Astrocyte (in vitro differentiated cells and primary cell): ENCODE data around the gene HPN. TPM values are rescaled to one million over a fixed set of nuclear protein-coding genes. Genes with fewer than 3 reads are reported as not detected.

ENCODE experiments used
- DNase-seq: peaks from one replicate; pipeline ENCODE4 v3.0.0-alpha.2; 2010; ENCODE audit warnings: low read depth
- FAIRE-seq: peaks from 2 replicates; lab custom pipeline; 2011; peaks lifted over from hg19 to GRCh38; lab: Jason Lieb, UNC
- H2AFZ ChIP-seq: 2 replicates; pipeline ENCODE4 v1.6.0; 2012; ENCODE audit warnings: low read depth, low read length, inconsistent platforms
- H3K27ac ChIP-seq: 2 replicates; pipeline ENCODE4 v1.5.1; 2011; ENCODE audit warnings: low read depth, low read length, inconsistent platforms
- H3K27me3 ChIP-seq: 2 replicates; pipeline ENCODE4 v1.6.0; 2011; ENCODE audit warnings: low read length, inconsistent platforms; ENCODE audit not compliant: insufficient read depth
- H3K36me3 ChIP-seq: 2 replicates; pipeline ENCODE4 v1.5.1; 2011; ENCODE audit warnings: low read length, inconsistent platforms; ENCODE audit not compliant: insufficient read depth
- H3K4me1 ChIP-seq: 2 replicates; pipeline ENCODE4 v1.5.1; 2011; ENCODE audit warnings: low read length, inconsistent platforms; ENCODE audit not compliant: insufficient read depth
- H3K4me2 ChIP-seq: 2 replicates; pipeline ENCODE4 v1.6.0; 2012; ENCODE audit warnings: low read length, inconsistent platforms
- H3K4me3 ChIP-seq: 2 replicates; pipeline ENCODE4 v1.5.1; 2011; ENCODE audit warnings: low read depth, mild to moderate bottlenecking, low read length, inconsistent platforms; ENCODE audit not compliant: insufficient read depth
- H3K79me2 ChIP-seq: 2 replicates; pipeline ENCODE4 v1.6.0; 2012; ENCODE audit warnings: mild to moderate bottlenecking, low read length, inconsistent platforms; ENCODE audit not compliant: insufficient read depth
- H3K9ac ChIP-seq: 2 replicates; pipeline ENCODE4 v1.6.0; 2012; ENCODE audit warnings: mild to moderate bottlenecking, low read length, inconsistent platforms
- H3K9me3 ChIP-seq: 2 replicates; pipeline ENCODE4 v1.5.1; 2012; ENCODE audit warnings: low read depth, mild to moderate bottlenecking, low read length, inconsistent platforms; ENCODE audit not compliant: insufficient read depth
- H4K20me1 ChIP-seq: 2 replicates; pipeline ENCODE4 v1.6.0; 2012; ENCODE audit warnings: low read length, inconsistent platforms; ENCODE audit not compliant: insufficient read depth
- H3K27ac Mint-ChIP-seq: one replicate; pipeline ENCODE4 v1.8.0; 2021; ENCODE audit warnings: mild to moderate bottlenecking, mixed read lengths; ENCODE audit not compliant: unreplicated experiment
- H3K27me3 Mint-ChIP-seq: one replicate; pipeline ENCODE4 v1.8.0; 2021; ENCODE audit warnings: low read depth, mixed read lengths; ENCODE audit not compliant: unreplicated experiment
- H3K36me3 Mint-ChIP-seq: one replicate; pipeline ENCODE4 v1.8.0; 2021; ENCODE audit warnings: low read depth, mixed read lengths; ENCODE audit not compliant: unreplicated experiment
- H3K4me1 Mint-ChIP-seq: one replicate; pipeline ENCODE4 v1.8.0; 2021; ENCODE audit warnings: low read depth, mixed read lengths; ENCODE audit not compliant: unreplicated experiment
- H3K4me3 Mint-ChIP-seq: one replicate; pipeline ENCODE4 v1.8.0; 2021; ENCODE audit warnings: mild to moderate bottlenecking, moderate library complexity, mixed read lengths; ENCODE audit not compliant: unreplicated experiment
- H3K9me3 Mint-ChIP-seq: one replicate; pipeline ENCODE4 v1.8.0; 2021; ENCODE audit warnings: mild to moderate bottlenecking, mixed read lengths; ENCODE audit not compliant: unreplicated experiment
- CTCF ChIP-seq: IDR thresholded peaks from 2 replicates; pipeline ENCODE4 v1.5.1; 2011; ENCODE audit warnings: low read depth, mild to moderate bottlenecking, inconsistent platforms, low read length, moderate library complexity; ENCODE audit not compliant: insufficient read depth
- EZH2 ChIP-seq: IDR thresholded peaks from 2 replicates; pipeline ENCODE4 v1.6.1; 2012; ENCODE audit warnings: mild to moderate bottlenecking, low read length, inconsistent platforms; ENCODE audit not compliant: insufficient read depth
- total RNA-seq: library from RNA; stranded (reverse); gene quantifications from 2 replicates; pipeline ENCODE4 v1.2.1, GENCODE V29; 2021

Gene HPN
- total RNA-seq, 1 donor from 2014 or later: 0.73 TPM

- no peak overlapping the region for H3K27ac ChIP-seq
- no peak overlapping the region for H3K4me3 ChIP-seq
- H3K27ac Mint-ChIP-seq: no peak overlapping the region
- DNase-seq (peak; percentile 54), FAIRE-seq (no peak)
- H3K27me3 ChIP-seq: no peaks in the 10 kb centered on the region
- H3K4me1 Mint-ChIP-seq: no peaks in the 10 kb centered on the region
- no peak for TF ChIP-seq CTCF
- TF ChIP-seq EZH2: no peak
- H4K20me1 ChIP-seq: peaks cover 27% of the 10 kb centered on the region
- no peaks in the 10 kb centered on the region for H3K4me1 ChIP-seq
- no peak overlapping the region for H2AFZ ChIP-seq
- H3K79me2 ChIP-seq: no peaks in the 10 kb centered on the region
- H3K36me3 Mint-ChIP-seq: peaks cover 36% of the 10 kb centered on the region
- H3K9ac ChIP-seq: no peak overlapping the region
- peaks cover 14% of the 10 kb centered on the region for H3K36me3 ChIP-seq
- no peaks in the 10 kb centered on the region for H3K27me3 Mint-ChIP-seq
- H3K9me3 ChIP-seq: peaks cover 2% of the 10 kb centered on the region
- H3K4me3 Mint-ChIP-seq: no peak overlapping the region
- H3K9me3 Mint-ChIP-seq: peaks cover 2% of the 10 kb centered on the region
- no peak overlapping the region for H3K4me2 ChIP-seq
Measured at GRCh38 chr19:35015270-35015953, 26.1 kb upstream of the HPN start.

- Histone ChIP-seq H4K20me1 (peaks cover 27% of the 10 kb centered on the region), H3K4me1 (no peaks in the 10 kb centered on the region), H3K9me3 (peaks cover 2% of the 10 kb centered on the region), H3K27ac (no peak overlapping the region), H3K79me2 (no peaks in the 10 kb centered on the region), H2AFZ (no peak overlapping the region), H3K27me3 (no peaks in the 10 kb centered on the region), H3K4me2 (no peak overlapping the region), H3K9ac (no peak overlapping the region), H3K4me3 (no peak overlapping the region), H3K36me3 (peaks cover 14% of the 10 kb centered on the region)
- no peak for DNase-seq
- Mint-ChIP-seq H3K27ac (no peak overlapping the region), H3K36me3 (peaks cover 38% of the 10 kb centered on the region), H3K4me3 (no peak overlapping the region), H3K27me3 (no peaks in the 10 kb centered on the region), H3K4me1 (no peaks in the 10 kb centered on the region), H3K9me3 (no peaks in the 10 kb centered on the region)
- FAIRE-seq: no peak
- TF ChIP-seq CTCF (no peak), EZH2 (no peak)
Measured at GRCh38 chr19:35015954-35016351, 25.6 kb upstream of the HPN start.

GRCh38 chr19:35017507-35017906 lies 24.0 kb upstream of the HPN start:
- Histone ChIP-seq H3K9ac (no peak overlapping the region), H3K79me2 (no peaks in the 10 kb centered on the region), H3K4me2 (no peak overlapping the region), H3K4me1 (no peaks in the 10 kb centered on the region), H3K36me3 (peaks cover 6% of the 10 kb centered on the region), H3K27me3 (no peaks in the 10 kb centered on the region), H3K9me3 (no peaks in the 10 kb centered on the region), H3K27ac (no peak overlapping the region), H4K20me1 (peaks cover 20% of the 10 kb centered on the region), H2AFZ (no peak overlapping the region), H3K4me3 (no peak overlapping the region)
- no peaks in the 10 kb centered on the region for H3K27me3 Mint-ChIP-seq
- no peaks in the 10 kb centered on the region for H3K4me1 Mint-ChIP-seq
- no peak overlapping the region for H3K27ac Mint-ChIP-seq
- no peak for TF ChIP-seq CTCF
- peaks cover 36% of the 10 kb centered on the region for H3K36me3 Mint-ChIP-seq
- no peak overlapping the region for H3K4me3 Mint-ChIP-seq
- H3K9me3 Mint-ChIP-seq: no peaks in the 10 kb centered on the region
- no peak for DNase-seq
- no peak for FAIRE-seq
